GM18526 (cell line): ENCODE measurements around the gene ARHGAP45.
A peak's percentile ranks its signal among the peaks of the same experiment; 100 is the strongest.

Source experiments
- POLR2A ChIP-seq: IDR thresholded peaks from 3 replicates; pipeline ENCODE4 v1.6.1; 2011; ENCODE audit not compliant: insufficient read length; ENCODE audit errors: extremely low read depth

ARHGAP45 gene

GRCh38 chr19:1072371-1073015 lies 5.5 kb downstream of the ARHGAP45 start:
- no peak for TF ChIP-seq POLR2A

DNA sequence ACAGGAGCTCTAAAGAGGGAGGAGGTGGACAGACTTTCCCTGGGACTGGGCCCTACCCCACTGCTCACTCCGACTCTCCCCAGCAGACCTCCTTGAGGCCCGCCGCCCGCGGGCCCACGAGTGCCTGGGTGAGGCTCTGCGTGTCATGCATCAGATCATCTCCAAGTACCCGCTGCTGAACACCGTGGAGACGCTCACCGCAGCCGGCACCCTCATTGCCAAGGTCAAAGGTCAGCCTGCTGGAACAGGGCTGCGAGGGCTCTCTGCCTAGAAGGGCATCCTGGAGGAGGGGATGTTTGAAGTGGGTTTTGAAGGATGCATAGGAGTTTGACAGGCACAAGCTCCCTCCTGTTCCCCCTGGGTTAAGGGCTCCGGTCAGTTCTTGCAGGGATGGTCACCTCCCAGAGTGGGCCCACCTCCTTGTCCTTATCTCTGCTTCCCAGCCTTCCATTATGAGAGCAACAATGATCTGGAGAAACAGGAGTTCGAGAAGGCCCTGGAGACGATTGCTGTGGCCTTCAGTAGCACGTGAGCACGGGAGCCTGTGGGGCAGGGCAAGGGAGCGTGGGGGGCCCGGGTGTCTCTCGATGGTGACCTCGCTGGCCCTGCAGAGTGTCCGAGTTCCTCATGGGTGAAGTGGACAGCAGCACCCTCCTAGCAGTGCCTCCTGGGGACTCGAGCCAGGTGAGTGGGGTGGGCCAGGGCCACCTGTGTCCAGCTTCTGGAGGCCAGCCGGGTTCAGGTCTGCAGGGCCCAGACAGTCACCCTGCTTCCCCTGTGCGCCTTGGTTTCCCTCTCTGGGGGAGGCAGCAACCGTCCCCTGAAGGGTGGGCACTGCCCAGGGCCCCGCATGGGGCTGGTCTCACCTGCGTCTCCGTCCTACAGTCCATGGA lies 6.3 kb downstream of the ARHGAP45 start:
- no peak for TF ChIP-seq POLR2A

DNA sequence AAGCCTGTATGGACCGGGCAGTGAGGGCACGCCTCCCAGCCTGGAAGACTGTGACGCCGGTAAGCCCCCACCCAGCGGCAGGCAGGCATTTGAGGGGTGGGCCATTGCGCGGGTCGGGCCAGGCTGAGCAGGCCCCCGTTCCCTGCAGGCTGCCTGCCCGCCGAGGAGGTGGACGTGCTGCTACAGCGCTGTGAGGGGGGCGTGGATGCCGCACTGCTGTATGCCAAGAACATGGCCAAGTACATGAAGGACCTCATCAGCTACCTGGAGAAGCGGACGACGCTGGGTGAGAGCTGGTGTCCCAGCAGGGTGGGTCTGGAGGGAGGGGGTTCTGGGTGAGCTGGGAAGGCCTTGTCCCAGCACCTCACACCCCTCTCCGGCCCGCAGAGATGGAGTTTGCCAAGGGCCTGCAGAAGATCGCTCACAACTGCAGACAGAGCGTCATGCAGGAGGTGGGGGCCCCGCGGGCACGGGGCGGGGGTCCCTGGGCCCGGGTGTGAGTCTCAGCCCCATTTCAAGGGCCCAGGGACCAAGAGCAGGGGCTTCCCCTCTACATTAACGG lies 7.1 kb downstream of the ARHGAP45 start:
- TF ChIP-seq POLR2A, result no peak

- TF ChIP-seq POLR2A, result peak; percentile 47
These were observed 7.7 kb downstream of the ARHGAP45 start for GRCh38 chr19:1074544-1075283.

DNA sequence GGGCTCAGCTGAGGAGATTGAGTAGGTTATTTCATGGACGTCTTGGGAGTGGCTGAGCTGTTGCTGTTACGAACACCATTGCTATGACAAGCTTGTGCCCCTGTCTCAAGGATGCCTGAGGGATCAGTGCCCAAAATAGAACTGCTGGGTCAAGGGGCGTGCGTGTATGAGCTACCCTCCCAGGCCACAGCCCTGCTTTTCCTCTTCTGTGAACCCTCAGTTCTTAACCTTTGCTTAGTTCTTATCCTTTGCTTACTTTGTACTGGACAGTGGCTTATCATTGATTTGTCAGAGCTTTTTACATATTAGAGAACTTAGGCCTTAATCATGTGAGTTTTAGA lies 9.0 kb downstream of the ARHGAP45 start:
- no peak for TF ChIP-seq POLR2A

- peak; percentile 29 for TF ChIP-seq POLR2A
These were observed 10.0 kb downstream of the ARHGAP45 start for GRCh38 chr19:1076951-1077350.

- no peak for TF ChIP-seq POLR2A
These were observed 12.7 kb downstream of the ARHGAP45 start for GRCh38 chr19:1079566-1080111.

DNA sequence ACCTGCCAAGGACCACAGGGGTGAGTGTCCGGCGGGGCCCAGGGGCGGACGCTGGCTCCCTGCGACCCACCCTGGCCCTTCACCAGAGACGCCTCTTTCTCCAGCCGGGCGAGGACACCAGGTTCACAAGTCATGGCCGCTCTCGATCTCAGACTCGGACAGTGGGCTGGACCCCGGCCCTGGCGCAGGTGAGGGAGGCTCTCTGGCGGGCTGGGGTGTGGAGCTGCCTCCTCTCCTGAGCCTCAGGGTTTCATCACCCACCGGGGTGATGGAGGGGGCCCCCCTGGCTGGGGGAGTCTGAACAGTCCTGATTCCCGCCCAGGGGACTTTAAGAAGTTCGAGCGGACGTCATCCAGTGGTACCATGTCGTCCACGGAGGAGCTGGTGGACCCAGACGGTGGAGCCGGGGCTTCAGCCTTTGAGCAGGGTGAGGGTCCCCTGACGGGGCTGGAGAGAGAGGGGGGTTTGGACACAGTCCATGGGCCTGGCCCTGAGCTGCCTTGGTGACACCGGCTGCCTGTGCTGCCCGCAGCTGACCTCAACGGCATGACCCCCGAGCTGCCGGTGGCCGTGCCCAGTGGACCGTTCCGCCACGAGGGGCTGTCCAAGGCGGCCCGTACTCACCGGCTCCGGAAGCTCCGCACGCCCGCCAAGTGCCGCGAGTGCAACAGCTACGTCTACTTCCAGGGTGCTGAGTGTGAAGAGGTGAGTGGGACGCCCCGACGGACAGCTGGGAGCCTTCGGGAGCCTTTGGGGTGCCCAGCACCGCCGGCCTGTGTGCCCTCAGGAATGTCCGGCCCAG lies 13.6 kb downstream of the ARHGAP45 start:
- TF ChIP-seq POLR2A, result no peak

GRCh38 chr19:1081301-1082164 lies 14.6 kb downstream of the ARHGAP45 start:
- no peak for TF ChIP-seq POLR2A

DNA sequence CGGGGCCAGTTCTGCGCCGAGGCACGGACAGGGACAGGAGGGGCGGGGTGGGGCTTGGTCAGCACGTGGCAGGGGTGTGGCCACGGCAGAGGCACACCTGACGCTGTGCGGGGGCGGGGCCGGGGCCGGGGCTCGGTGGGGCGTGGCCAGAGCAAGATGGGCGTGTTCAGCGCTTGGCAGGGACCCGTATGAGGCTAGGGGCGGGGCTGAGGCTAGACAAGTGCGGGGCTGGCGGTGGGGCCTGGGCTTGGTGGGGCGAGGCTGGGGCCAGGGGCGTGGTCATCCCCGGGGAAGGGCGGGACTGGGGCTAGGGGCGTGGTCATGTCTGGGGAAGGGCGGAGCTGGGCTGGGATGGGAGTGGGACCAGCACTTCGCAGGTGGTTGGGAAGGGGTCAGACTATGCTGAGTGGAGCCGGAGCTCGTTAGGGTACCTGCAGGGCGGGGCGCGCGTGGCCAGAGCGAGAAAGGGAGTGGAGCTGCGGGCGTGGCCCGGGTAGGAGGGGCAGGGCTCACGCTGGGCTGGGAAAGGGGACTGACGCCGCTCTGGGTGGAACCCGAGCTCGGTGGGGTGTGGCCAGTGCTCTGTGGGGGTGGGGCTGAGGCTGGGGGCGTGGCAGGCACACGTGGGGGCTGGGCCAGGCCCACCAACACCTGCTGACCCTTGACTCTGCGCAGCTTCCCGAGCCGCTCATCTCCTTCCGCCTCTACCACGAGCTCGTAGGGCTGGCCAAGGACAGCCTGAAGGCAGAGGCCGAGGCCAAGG lies 15.4 kb downstream of the ARHGAP45 start:
- no peak for TF ChIP-seq POLR2A

- TF ChIP-seq POLR2A, result no peak
These were observed 16.2 kb downstream of the ARHGAP45 start for GRCh38 chr19:1082928-1083816.
